H1 (cell line): ENCODE results near the gene BRICD5. TPM values are rescaled to one million over a fixed set of nuclear protein-coding genes. Genes with fewer than 3 reads are reported as not detected.

ENCODE experiments used
- CTCF ChIA-PET: fragments of 300-600 bp; sonication (Branson Sonifier 250); formaldehyde crosslinking; loops from one replicate; lab custom pipeline; 2021; ENCODE audit not compliant: partially characterized antibody; lab: Charles Lee
- POLR2A ChIA-PET: fragments of 300-600 bp; sonication (Branson Sonifier 250); formaldehyde crosslinking; loops from one replicate; lab custom pipeline; 2021; ENCODE audit warnings: inconsistent platforms; ENCODE audit not compliant: partially characterized antibody; lab: Charles Lee
- DNase-seq, 2 experiments: peaks; one replicate each; pipeline versions ENCODE4 v3.0.0 to v3.0.0-alpha.2; 2010 to 2022; ENCODE audit warnings: low spot score in 2 of 2, low read depth in 1 of 2, mixed read lengths in 1 of 2
- FAIRE-seq: peaks from 2 replicates; lab custom pipeline; 2011; peaks lifted over from hg19 to GRCh38; lab: Jason Lieb, UNC
- H2AFZ ChIP-seq: 2 replicates; pipeline ENCODE4 v1.8.1; 2012; ENCODE audit warnings: low read length, inconsistent platforms
- H2AK5ac ChIP-seq: 2 replicates; pipeline ENCODE4 v1.6.1; 2013; ENCODE audit warnings: low read depth, low read length
- H2BK120ac ChIP-seq: replicated peaks from 2 replicates; pipeline ENCODE3; 2013; ENCODE audit warnings: low read depth, low read length, inconsistent platforms
- H2BK12ac ChIP-seq: 2 replicates; pipeline ENCODE4 v1.6.1; 2013; ENCODE audit warnings: low read depth, low read length
- H2BK15ac ChIP-seq: 2 replicates; pipeline ENCODE4 v1.6.1; 2013; ENCODE audit warnings: low read length
- H2BK20ac ChIP-seq: 2 replicates; pipeline ENCODE4 v1.6.1; 2013; ENCODE audit warnings: low read length
- H2BK5ac ChIP-seq: 2 replicates; pipeline ENCODE4 v1.6.1; 2013; ENCODE audit warnings: low read depth, low read length
- H3K14ac ChIP-seq: 2 replicates; pipeline ENCODE4 v1.6.1; 2013; ENCODE audit warnings: inconsistent platforms; ENCODE audit not compliant: insufficient read length
- H3K18ac ChIP-seq: 2 replicates; pipeline ENCODE4 v1.6.1; 2013; ENCODE audit warnings: low read length; ENCODE audit errors: extremely low read depth
- H3K23ac ChIP-seq: 2 replicates; pipeline ENCODE4 v1.6.1; 2013; ENCODE audit warnings: inconsistent platforms; ENCODE audit not compliant: insufficient read length
- H3K23me2 ChIP-seq: 2 replicates; pipeline ENCODE4 v1.6.1; 2013; ENCODE audit warnings: low read depth, low read length
- H3K27ac ChIP-seq: 2 replicates; pipeline ENCODE4 v1.6.1; 2011; ENCODE audit warnings: low read depth, low read length, inconsistent platforms
- H3K27me3 ChIP-seq, 4 experiments: replicated peaks in 1 of 4; 1 replicate in 1 of 4; 2 replicates in 3 of 4; pipeline versions ENCODE4 v1.6.1 to v1.8.1; 2011 to 2013; ENCODE audit warnings: low read length in 3 of 4, mild to moderate bottlenecking in 3 of 4, inconsistent platforms in 2 of 4, mixed read lengths in 2 of 4, moderate library complexity in 1 of 4; ENCODE audit not compliant: control insufficient read depth in 3 of 4, insufficient read depth in 3 of 4; ENCODE audit errors: extremely low read depth in 1 of 4
- H3K36me3 ChIP-seq, 4 experiments: 2 replicates each; pipeline versions ENCODE4 v1.6.1 to v1.8.1; 2011 to 2013; ENCODE audit warnings: mild to moderate bottlenecking in 4 of 4, low read length in 3 of 4, moderate library complexity in 2 of 4, control low read depth in 1 of 4, inconsistent platforms in 1 of 4; ENCODE audit not compliant: insufficient read depth in 4 of 4, control insufficient read depth in 2 of 4
- H3K4ac ChIP-seq: replicated peaks from 2 replicates; pipeline ENCODE3; 2013; ENCODE audit warnings: low read length, low read depth, mixed read lengths, inconsistent platforms; ENCODE audit not compliant: insufficient read length
- H3K4me1 ChIP-seq, 4 experiments: replicated peaks in 1 of 4; 1 replicate in 1 of 4; 2 replicates in 3 of 4; pipeline versions ENCODE4 v1.6.1 to v1.8.1; 2011 to 2013; ENCODE audit warnings: low read length in 3 of 4, inconsistent platforms in 2 of 4, mixed read lengths in 1 of 4; ENCODE audit not compliant: insufficient read depth in 4 of 4, control insufficient read depth in 3 of 4
- H3K4me2 ChIP-seq, 2 experiments: 2 replicates each; pipeline versions ENCODE4 v1.6.1 to v1.8.1; 2011 to 2013; ENCODE audit warnings: low read depth in 2 of 2, low read length in 2 of 2, control low read depth in 1 of 2, inconsistent platforms in 1 of 2, mild to moderate bottlenecking in 1 of 2; ENCODE audit not compliant: insufficient read depth in 1 of 2
- H3K4me3 ChIP-seq, 4 experiments: fragments of 200-600, 300-600 bp in 1 of 4; sonication (generic), shearing (Covaris generic), sonication (Bioruptor Twin) in 1 of 4; 2 replicates each; pipeline versions ENCODE4 v1.5.1 to v1.8.1; 2011 to 2016; ENCODE audit warnings: low read length in 4 of 4, low read depth in 3 of 4, control low read depth in 2 of 4, inconsistent platforms in 2 of 4, mild to moderate bottlenecking in 2 of 4, mixed read lengths in 1 of 4, moderate library complexity in 1 of 4; ENCODE audit not compliant: insufficient read depth in 2 of 4; ENCODE audit errors: extremely low read depth in 1 of 4
- H3K56ac ChIP-seq: replicated peaks from 2 replicates; pipeline ENCODE3; 2013; ENCODE audit warnings: low read depth, mild to moderate bottlenecking, mixed read lengths, low read length, inconsistent platforms; ENCODE audit not compliant: insufficient read length
- H3K79me1 ChIP-seq: 2 replicates; pipeline ENCODE4 v1.6.1; 2013; ENCODE audit warnings: low read depth, low read length, control low read depth
- H3K79me2 ChIP-seq, 2 experiments: 2 replicates each; pipeline versions ENCODE4 v1.6.1 to v1.8.1; 2012 to 2013; ENCODE audit warnings: low read length in 2 of 2, mild to moderate bottlenecking in 2 of 2, inconsistent platforms in 1 of 2; ENCODE audit not compliant: insufficient read depth in 2 of 2, control insufficient read depth in 1 of 2
- H3K9ac ChIP-seq, 4 experiments: replicated peaks in 1 of 4; 1 replicate in 1 of 4; 2 replicates in 3 of 4; pipeline versions ENCODE4 v1.6.1 to v1.8.1; 2011 to 2013; ENCODE audit warnings: low read depth in 3 of 4, low read length in 3 of 4, control low read depth in 2 of 4, mild to moderate bottlenecking in 2 of 4, moderate library complexity in 2 of 4, inconsistent platforms in 1 of 4; ENCODE audit errors: extremely low read depth in 1 of 4
- H3K9me3 ChIP-seq, 2 experiments: 2 replicates each; pipeline versions ENCODE4 v1.6.1 to v1.8.1; 2012 to 2013; ENCODE audit warnings: mild to moderate bottlenecking in 2 of 2, moderate library complexity in 2 of 2, control low read depth in 1 of 2, inconsistent platforms in 1 of 2, low read depth in 1 of 2, low read length in 1 of 2, mixed read lengths in 1 of 2; ENCODE audit not compliant: insufficient read depth in 2 of 2
- H4K20me1 ChIP-seq, 2 experiments: replicated peaks in 1 of 2; 2 replicates each; pipeline versions ENCODE3 to v1.8.1; 2011 to 2013; ENCODE audit warnings: inconsistent platforms in 2 of 2, low read length in 2 of 2, mild to moderate bottlenecking in 1 of 2; ENCODE audit not compliant: insufficient read depth in 2 of 2, control insufficient read depth in 1 of 2
- H4K5ac ChIP-seq: 2 replicates; pipeline ENCODE4 v1.6.1; 2013; ENCODE audit warnings: low read length, low read depth, mixed read lengths, inconsistent platforms; ENCODE audit not compliant: insufficient read length
- H4K8ac ChIP-seq: 2 replicates; pipeline ENCODE4 v1.8.0; 2013; ENCODE audit warnings: mild to moderate bottlenecking, moderate library complexity, low read length, inconsistent platforms; ENCODE audit not compliant: insufficient read depth; ENCODE audit errors: extremely low read depth
- H4K91ac ChIP-seq: replicated peaks from 2 replicates; pipeline ENCODE3; 2013; ENCODE audit warnings: low read length, mixed read lengths, inconsistent platforms; ENCODE audit not compliant: insufficient read length
- FOSL1 ChIP-seq: IDR thresholded peaks from 2 replicates; pipeline ENCODE4 v1.6.1; 2011; ENCODE audit warnings: mild to moderate bottlenecking, low read depth, low read length, moderate library complexity; ENCODE audit not compliant: insufficient read depth
- KDM4A ChIP-seq: IDR thresholded peaks from one replicate; pipeline ENCODE4 v1.7.1; 2012; ENCODE audit warnings: low read depth, mild to moderate bottlenecking, moderate library complexity, low read length, inconsistent platforms; ENCODE audit not compliant: severe bottlenecking
- MAX ChIP-seq: IDR thresholded peaks from 2 replicates; pipeline ENCODE4 v1.6.1; 2012; ENCODE audit warnings: inconsistent platforms
- RNF2 ChIP-seq: fragments of 200-900, 300-1000 bp; sonication (generic); IDR thresholded peaks from 2 replicates; pipeline ENCODE4 v1.7.1; 2016; ENCODE audit warnings: borderline replicate concordance, low read depth, mild to moderate bottlenecking, antibody characterized with exemption, low read length; ENCODE audit not compliant: poor library complexity, severe bottlenecking; ENCODE audit errors: missing control alignments
- WGBS, 2 experiments: shearing (Covaris generic) in 1 of 2; methylation state at CpG; one replicate each; pipeline versions ENCODE4 v1.1.6 to v1.1.7; 2013 to 2015; ENCODE audit warnings: low lambda C conversion rate in 2 of 2, mixed read lengths in 2 of 2, inconsistent platforms in 1 of 2, low coverage in 1 of 2, missing lambda C conversion rate in 1 of 2; ENCODE audit not compliant: insufficient replicate concordance in 2 of 2, insufficient coverage in 1 of 2, insufficient read length in 1 of 2; ENCODE audit errors: extremely low coverage in 1 of 2, missing lambda C conversion rate in 1 of 2; 5-methylcytosine and 5-hydroxymethylcytosine counted together
- polyA plus RNA-seq, 7 experiments: library from polyadenylated mRNA; depleted of rRNA in 3 of 7; stranded (reverse) in 5 of 7; unstranded in 2 of 7; fragments of >200 nt in 5 of 7; fragments of 200-250 nt in 2 of 7; gene quantifications; 1 replicate in 5 of 7; 2 replicates in 1 of 7; 4 replicates in 1 of 7; pipeline versions ENCODE4 v1.2.1 to v1.2.3, GENCODE V29; 2011 to 2013; ENCODE audit warnings: missing spikeins in 2 of 7, mixed read lengths in 2 of 7
- total RNA-seq: library from RNA; stranded (reverse); fragmentation: NEBNext Ultra II Directional; extraction: Animal tissue kit (Norgen Biotek cat#: 25700); gene quantifications from 2 replicates; pipeline ENCODE4 v1.2.1, GENCODE V29; 2021

The BRICD5 gene
- total and polyA plus RNA-seq, 2 of the 8 experiments (the other 6 are each of a cell fraction or from before 2014, with no cell fraction given) = 8.5 to 14.2 TPM

- CTCF ChIA-PET = interaction anchor here (0.6 to 3.2 kb wide), 8 partner anchors 7 to 467 kb away, joined by 3 to 26 read pairs (median 9); partner anchors contain the start of genes BRICD5, DNASE1L2 and ECI1
Measured at GRCh38 chr16:2196162-2196980, 14.3 kb downstream of the BRICD5 start, which contains the start of gene CASKIN1. Gene CASKIN1 (minus strand): TSS chr16:2196605. CDS start chr16:2196432, 173 bp downstream.

More at GRCh38 chr16:2196162-2196980, 14.3 kb downstream of the BRICD5 start, which contains the start of gene CASKIN1:
- peak within 1 kb of the TSS; percentile 89 for H4K8ac ChIP-seq
- H3K4me2 ChIP-seq = peak within 1 kb of the TSS; percentile 52 to 97
- peaks cover 8% of the 10 kb centered on the region; the same call in 1 of the 2 replicates for H3K23me2 ChIP-seq
- H2BK5ac ChIP-seq = no peak within 1 kb of the TSS
- peak within 1 kb of the TSS; percentile 72 for H2BK15ac ChIP-seq
- peak within 1 kb of the TSS; percentile 85 for H4K91ac ChIP-seq
- no peak for FAIRE-seq
- H3K9ac ChIP-seq = no peak within 1 kb of the TSS
- H3K27me3 ChIP-seq = peaks cover 4 to 34% (median 24%) of the 10 kb centered on the region in 4 experiments
- peak within 1 kb of the TSS; percentile 24; the same call in 1 of the 2 replicates for H2AK5ac ChIP-seq
- H3K18ac ChIP-seq = no peak within 1 kb of the TSS; the same call in 1 of the 2 replicates
- H3K79me2 ChIP-seq = no peaks in the 10 kb centered on the region
- DNase-seq = no peak
- H4K5ac ChIP-seq = no peak within 1 kb of the TSS
- H4K20me1 ChIP-seq = peaks cover 4 to 14% of the 10 kb centered on the region in 2 experiments
- no peak within 1 kb of the TSS for H3K27ac ChIP-seq
- peak; percentile 26; the same call in 1 of the 2 replicates for TF ChIP-seq MAX
- TF ChIP-seq KDM4A = peak; percentile 2
- TF ChIP-seq RNF2 = no peak
- 0 out of 2 replicates have a peak, but pooled peaks have one; percentile 20 for TF ChIP-seq FOSL1
- WGBS, 2 experiments = 0% methylated on average over 7 of the region's 129 CpGs; no CpG with 5 or more reads in 1 of the 2 experiments
- peak within 1 kb of the TSS; percentile 69 for H3K4ac ChIP-seq
- no peaks in the 10 kb centered on the region for H3K9me3 ChIP-seq
- H2BK120ac ChIP-seq = no peak within 1 kb of the TSS
- POLR2A ChIA-PET = interaction anchor here (0.8 to 6.9 kb wide), 14 partner anchors 10 to 56 kb away, joined by 3 to 63 read pairs (median 6); partner anchors contain the start of genes BRICD5, DNASE1L2, ECI1 and MLST8
- peak within 1 kb of the TSS; percentile 39 to 74 (median 48) for H3K4me3 ChIP-seq
- H2AFZ ChIP-seq = no peak within 1 kb of the TSS
- H3K4me1 ChIP-seq = peaks cover 0 to 10% (median 3%) of the 10 kb centered on the region in 4 experiments; a peak in 4 of 7 replicates
- no peak within 1 kb of the TSS for H3K23ac ChIP-seq
- H3K14ac ChIP-seq = no peak within 1 kb of the TSS
- H2BK12ac ChIP-seq = no peak within 1 kb of the TSS
- H3K36me3 ChIP-seq = no peaks in the 10 kb centered on the region
- H3K79me1 ChIP-seq = no peaks in the 10 kb centered on the region
- no peak within 1 kb of the TSS for H2BK20ac ChIP-seq
- no peak within 1 kb of the TSS for H3K56ac ChIP-seq
